HG03520 (cell line): ENCODE measurements around the gene PSMD14.
"Not testable (repeated sequence)": the region's sequence is repeated elsewhere in the genome, so short reads cannot be mapped to it uniquely, and the experiment has no call there.

ENCODE experiments used
- ATAC-seq: cut with Tn5 transposase; IDR thresholded peaks from one replicate; pipeline ENCODE4 v1.9.1; 2021; ENCODE audit warnings: mild to moderate bottlenecking, moderate library complexity; ENCODE audit not compliant: unreplicated experiment

The PSMD14 gene

GRCh38 chr2:161308178-161308955, at the start of gene PSMD14:
Gene PSMD14, plus strand, starts transcription at chr2:161308425. Its CDS starts 10,401 bp downstream, at chr2:161318826.
- ATAC-seq, result peak; percentile 96

GRCh38 chr2:161265874-161266273, 42.4 kb upstream of the PSMD14 start:
- ATAC-seq, result no peak

- ATAC-seq, result no peak
Measured at GRCh38 chr2:161269111-161269510, 39.1 kb upstream of the PSMD14 start.

GRCh38 chr2:161273038-161273760, 35.0 kb upstream of the PSMD14 start:
- ATAC-seq, result peak; percentile 74

- not testable (repeated sequence) for ATAC-seq
Measured at GRCh38 chr2:161278564-161279229, 29.5 kb upstream of the PSMD14 start.

- not testable (repeated sequence) for ATAC-seq
Measured at GRCh38 chr2:161279230-161279815, 28.9 kb upstream of the PSMD14 start.

GRCh38 chr2:161280906-161281323, 27.3 kb upstream of the PSMD14 start:
- not testable (repeated sequence) for ATAC-seq

- not testable (repeated sequence) for ATAC-seq
Measured at GRCh38 chr2:161281615-161282310, 26.5 kb upstream of the PSMD14 start.

- ATAC-seq, result not testable (repeated sequence)
Measured at GRCh38 chr2:161282311-161282644, 25.9 kb upstream of the PSMD14 start.

- ATAC-seq, result no peak
Measured at GRCh38 chr2:161283926-161284325, 24.3 kb upstream of the PSMD14 start.

- ATAC-seq, result no peak
Measured at GRCh38 chr2:161303535-161304050, 4.6 kb upstream of the PSMD14 start.

GRCh38 chr2:161306919-161307318, 1.3 kb upstream of the PSMD14 start:
- ATAC-seq, result no peak

- ATAC-seq, result no peak
Measured at GRCh38 chr2:161307676-161308075, 549 bp upstream of the PSMD14 start.

- ATAC-seq, result no peak
Measured at GRCh38 chr2:161312996-161313395, 4.8 kb downstream of the PSMD14 start.

- no peak for ATAC-seq
Measured at GRCh38 chr2:161315380-161315779, 7.2 kb downstream of the PSMD14 start.

GRCh38 chr2:161316701-161317100, 8.5 kb downstream of the PSMD14 start:
- no peak for ATAC-seq

- ATAC-seq, result no peak
Measured at GRCh38 chr2:161321944-161322648, 13.9 kb downstream of the PSMD14 start.

GRCh38 chr2:161324876-161325275, 16.7 kb downstream of the PSMD14 start:
- no peak for ATAC-seq

GRCh38 chr2:161327582-161327981, 19.4 kb downstream of the PSMD14 start:
- ATAC-seq, result no peak
